K562 (cell line): ENCODE measurements around the gene RNASEH1. TPM values are rescaled to one million over a fixed set of nuclear protein-coding genes. Genes with fewer than 3 reads are reported as not detected.
A peak's percentile ranks its signal among the peaks of the same experiment; 100 is the strongest.

Experiments
- ARID1B ChIP-seq: fragments of 450-650 bp; IDR thresholded peaks from 2 replicates; pipeline ENCODE4 v1.6.1; 2016; ENCODE audit warnings: antibody characterized with exemption, mild to moderate bottlenecking, inconsistent platforms
- BHLHE40 ChIP-seq: IDR thresholded peaks from 2 replicates; pipeline ENCODE4 v1.6.1; 2011; ENCODE audit warnings: low read length, improper control_type of control experiment
- FOSL1 ChIP-seq: fragments of 200-800 bp; sonication (Bioruptor generic); conservative IDR thresholded peaks from 2 replicates; pipeline ENCODE4 v1.6.1; 2016; ENCODE audit warnings: missing genetic modification characterization, missing compliant biosample characterization
- GATAD2A ChIP-seq: fragments of 450-650 bp; IDR thresholded peaks from 2 replicates; pipeline ENCODE4 v1.6.1; 2017
- GTF2A2 ChIP-seq: IDR thresholded peaks from 2 replicates; pipeline ENCODE4 v1.6.1; 2016; ENCODE audit warnings: mild to moderate bottlenecking, missing genetic modification characterization, missing compliant biosample characterization
- MEIS2 ChIP-seq: fragments of 450-650 bp; IDR thresholded peaks from 2 replicates; pipeline ENCODE4 v1.6.1; 2014; ENCODE audit warnings: mild to moderate bottlenecking; ENCODE audit not compliant: partially characterized antibody
- NONO ChIP-seq, 2 experiments: fragments of 200-400 bp in 1 of 2; fragments of 450-650 bp in 1 of 2; formaldehyde crosslinking in 1 of 2; IDR thresholded peaks; 2 replicates each; pipeline ENCODE4 v1.6.1; 2017; ENCODE audit warnings: low read depth in 2 of 2, mild to moderate bottlenecking in 2 of 2, moderate library complexity in 2 of 2, low read length in 1 of 2
- SLC30A9 ChIP-seq: fragments of 250-450 bp; sonication (Bioruptor Pico); IDR thresholded peaks from 2 replicates; pipeline ENCODE4 v1.8.0; 2022; ENCODE audit warnings: mild to moderate bottlenecking, moderate library complexity
- SMARCB1 ChIP-seq: IDR thresholded peaks from 2 replicates; pipeline ENCODE4 v1.6.1; 2011; ENCODE audit warnings: improper control_type of control experiment, low read depth; ENCODE audit not compliant: insufficient read length
- STAT5B ChIP-seq: fragments of 250-450 bp; sonication (Bioruptor Pico); IDR thresholded peaks from 2 replicates; pipeline ENCODE4 v1.8.0; 2021; ENCODE audit warnings: mild to moderate bottlenecking, inconsistent platforms
- TOE1 ChIP-seq, 2 experiments: fragments of 450-650 bp in 1 of 2; sonication (generic) in 1 of 2; formaldehyde crosslinking in 1 of 2; IDR thresholded peaks; 2 replicates each; pipeline versions ENCODE4 v1.7.1 to v1.8.0; 2016 to 2022; ENCODE audit warnings: borderline replicate concordance in 2 of 2, mild to moderate bottlenecking in 2 of 2, antibody characterized with exemption in 1 of 2, inconsistent platforms in 1 of 2, low read depth in 1 of 2, missing genetic modification reagents in 1 of 2, moderate library complexity in 1 of 2
- ZNF134 ChIP-seq: fragments of 250-450 bp; sonication (Bioruptor Pico); conservative IDR thresholded peaks from 2 replicates; pipeline ENCODE4 v1.4.0; 2020
- ZNF384 ChIP-seq: IDR thresholded peaks from 2 replicates; pipeline ENCODE4 v1.6.1; 2012; ENCODE audit warnings: low read depth, low read length, improper control_type of control experiment
- ZNF57 ChIP-seq: fragments of 450-650 bp; formaldehyde crosslinking; IDR thresholded peaks from 2 replicates; pipeline ENCODE4 v1.4.0; 2020; ENCODE audit warnings: mild to moderate bottlenecking, moderate library complexity
- ZNF766 ChIP-seq: fragments of 200-800 bp; sonication (Bioruptor generic); conservative IDR thresholded peaks from 2 replicates; pipeline ENCODE4 v1.6.1; 2016; ENCODE audit warnings: missing genetic modification characterization, missing compliant biosample characterization
- polyA plus RNA-seq, 8 experiments: library from polyadenylated mRNA; depleted of rRNA in 4 of 8; stranded (reverse) in 5 of 8; unstranded in 3 of 8; fragments of >200 nt; fragmentation: Nextera tagmentation in 2 of 8; fragmentation: Illumina TruSeq in 1 of 8; extraction: Ambion mirVana in 2 of 8; extraction: Trizol in 1 of 8; gene quantifications; 2 replicates each; pipeline versions ENCODE4 v1.2.1 to v1.2.3, GENCODE V29; 2011 to 2014; ENCODE audit warnings: inconsistent platforms in 1 of 8, missing spikeins in 1 of 8
- total RNA-seq, 7 experiments: library from RNA; depleted of rRNA in 6 of 7; stranded (reverse); fragments of >200 nt in 6 of 7; fragmentation: Illumina TruSeq in 2 of 7; extraction: Trizol in 2 of 7; gene quantifications; 2 replicates each; pipeline versions ENCODE4 v1.2.1 to v1.2.3, GENCODE V29; 2011 to 2021; ENCODE audit warnings: low replicate concordance in 1 of 7
- TF ChIP-seq, protein P1 (sequence below): fragments of 450-650 bp; conservative IDR thresholded peaks from 2 replicates; pipeline ENCODE4 v1.6.1; 2016; ENCODE audit warnings: missing genetic modification characterization, low read depth, mild to moderate bottlenecking, control low read depth, missing compliant biosample characterization
- TF ChIP-seq, protein P2 (sequence below): fragments of 250-450 bp; sonication (Bioruptor Pico); IDR thresholded peaks from 2 replicates; pipeline ENCODE4 v1.5.0; 2021; ENCODE audit warnings: mild to moderate bottlenecking, moderate library complexity
- TF ChIP-seq, protein P3 (sequence below), 2 experiments: fragments of 450-650 bp in 1 of 2; sonication (generic) in 1 of 2; formaldehyde crosslinking; conservative IDR thresholded peaks; 2 replicates each; pipeline versions ENCODE4 v1.4.0 to v1.8.1; 2020 to 2022; ENCODE audit warnings: mild to moderate bottlenecking in 1 of 2, missing genetic modification reagents in 1 of 2
- TF ChIP-seq, protein P4 (sequence below), 2 experiments: fragments of 450-650 bp in 1 of 2; sonication (generic) in 1 of 2; formaldehyde crosslinking in 1 of 2; IDR thresholded peaks in 1 of 2; conservative IDR thresholded peaks in 1 of 2; 2 replicates each; pipeline versions ENCODE4 v1.6.1 to v1.8.1; 2016 to 2023; ENCODE audit warnings: mild to moderate bottlenecking in 2 of 2, moderate library complexity in 2 of 2, inconsistent platforms in 1 of 2, missing genetic modification reagents in 1 of 2

RNASEH1 gene
- total and polyA plus RNA-seq, 9 of the 15 experiments (the other 6 are each of a cell fraction or from before 2014, with no cell fraction given): 25.7 to 47.5 (median 42.8) TPM

DNA sequence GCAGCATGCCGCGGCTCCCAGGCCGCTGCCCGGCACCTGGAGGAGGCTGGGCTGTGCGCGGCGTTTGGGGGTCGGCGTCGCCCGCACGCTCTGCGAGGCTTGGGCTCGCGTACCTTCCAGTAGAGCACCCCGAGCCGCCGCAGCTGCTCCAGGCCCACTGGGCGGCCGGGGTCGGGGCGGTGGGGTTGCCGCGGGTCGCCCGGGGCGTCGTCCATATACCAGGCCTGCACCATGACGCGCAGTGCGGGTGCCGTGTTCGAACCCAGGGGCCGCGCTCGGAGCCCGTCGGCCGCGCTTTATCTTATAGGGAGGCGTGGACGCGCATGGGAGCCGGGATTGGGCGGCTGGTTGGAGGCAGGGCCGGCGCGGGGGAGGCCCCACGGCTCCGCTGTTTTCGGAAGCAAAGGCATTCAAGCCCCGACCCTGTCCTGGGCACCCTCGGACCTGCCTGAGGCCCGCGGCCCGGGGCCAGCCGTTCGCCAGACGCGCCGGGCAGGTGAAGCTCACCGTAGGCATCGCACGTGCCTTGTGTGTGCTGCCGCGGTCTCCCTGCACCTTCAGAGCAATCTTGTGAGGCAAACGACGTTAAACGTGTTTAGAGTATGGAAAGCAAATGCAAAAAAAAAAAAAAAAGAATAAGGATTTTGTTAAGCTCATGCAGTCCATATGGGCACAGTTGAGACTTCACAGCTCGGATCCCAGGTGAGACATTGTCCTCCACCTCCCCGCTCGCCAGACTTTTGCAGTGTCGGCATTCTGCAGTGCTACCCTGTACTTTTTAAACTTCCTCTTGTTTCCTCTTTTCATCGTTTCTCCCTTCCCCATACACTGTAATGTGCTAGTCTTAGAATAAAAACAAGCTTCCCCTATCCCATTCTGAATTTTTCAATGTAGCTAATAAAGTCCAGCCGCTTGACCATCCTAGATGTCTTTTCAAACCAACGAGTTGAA lies 38.6 kb downstream of the RNASEH1 start, which contains the start of gene ADI1 (continued):
- TF ChIP-seq, protein P1, sequence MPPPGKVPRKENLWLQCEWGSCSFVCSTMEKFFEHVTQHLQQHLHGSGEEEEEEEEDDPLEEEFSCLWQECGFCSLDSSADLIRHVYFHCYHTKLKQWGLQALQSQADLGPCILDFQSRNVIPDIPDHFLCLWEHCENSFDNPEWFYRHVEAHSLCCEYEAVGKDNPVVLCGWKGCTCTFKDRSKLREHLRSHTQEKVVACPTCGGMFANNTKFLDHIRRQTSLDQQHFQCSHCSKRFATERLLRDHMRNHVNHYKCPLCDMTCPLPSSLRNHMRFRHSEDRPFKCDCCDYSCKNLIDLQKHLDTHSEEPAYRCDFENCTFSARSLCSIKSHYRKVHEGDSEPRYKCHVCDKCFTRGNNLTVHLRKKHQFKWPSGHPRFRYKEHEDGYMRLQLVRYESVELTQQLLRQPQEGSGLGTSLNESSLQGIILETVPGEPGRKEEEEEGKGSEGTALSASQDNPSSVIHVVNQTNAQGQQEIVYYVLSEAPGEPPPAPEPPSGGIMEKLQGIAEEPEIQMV (tag): no peak
- 0 out of 2 replicates have a peak, but pooled peaks have one; percentile 44 for TF ChIP-seq GATAD2A
- no peak for TF ChIP-seq SMARCB1
- TF ChIP-seq, protein P2, sequence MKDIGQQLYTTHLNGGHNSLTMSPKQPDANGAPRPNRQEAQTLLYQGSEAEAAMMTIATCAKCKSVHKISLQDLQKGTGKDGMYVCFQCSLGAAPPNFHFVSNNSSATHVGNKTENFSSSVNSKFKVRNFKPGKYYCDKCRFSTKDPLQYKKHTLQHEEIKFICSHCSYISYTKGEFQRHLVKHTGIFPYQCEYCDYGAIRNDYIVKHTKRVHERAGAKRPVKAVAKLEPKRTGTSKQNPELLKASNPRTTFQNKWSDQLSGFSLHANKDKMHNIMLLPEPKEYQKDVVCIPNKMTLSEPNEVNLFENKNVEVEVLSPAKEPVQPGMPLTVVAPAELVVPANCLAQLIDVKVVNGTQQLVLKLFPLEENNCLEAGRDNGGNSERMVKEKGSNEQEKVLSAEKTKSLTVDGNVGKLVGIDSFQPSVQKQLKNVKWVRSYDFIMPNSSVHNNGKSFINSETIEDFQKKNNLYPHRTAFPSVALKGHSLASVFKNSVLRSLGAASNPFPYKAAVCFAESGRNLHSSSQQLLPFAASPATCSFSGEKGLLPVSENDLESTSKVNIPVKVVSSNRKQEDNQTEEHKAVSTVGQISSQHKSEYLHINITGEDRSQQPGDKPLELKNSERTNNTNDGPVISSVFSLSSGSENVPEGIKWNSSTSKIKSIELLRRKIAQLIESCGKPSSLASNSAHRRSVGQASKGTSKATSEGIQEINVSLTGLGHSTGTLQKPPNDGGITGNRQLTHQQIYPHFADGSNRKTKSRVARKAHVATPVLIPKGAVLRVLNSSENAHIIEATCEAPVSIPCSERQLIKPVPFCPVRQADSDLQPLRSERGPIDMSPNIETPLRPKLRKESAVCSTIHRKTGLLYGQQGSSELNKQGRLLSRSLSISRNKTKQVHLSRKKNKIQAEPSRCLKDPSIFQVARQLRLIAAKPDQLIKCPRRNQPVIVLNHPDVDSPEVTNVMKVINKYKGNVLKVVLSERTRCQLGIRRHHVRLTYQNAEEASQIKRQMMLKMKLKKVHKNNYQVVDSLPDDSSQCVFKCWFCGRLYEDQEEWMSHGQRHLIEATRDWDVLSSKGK: no peak
- TF ChIP-seq, protein P3, sequence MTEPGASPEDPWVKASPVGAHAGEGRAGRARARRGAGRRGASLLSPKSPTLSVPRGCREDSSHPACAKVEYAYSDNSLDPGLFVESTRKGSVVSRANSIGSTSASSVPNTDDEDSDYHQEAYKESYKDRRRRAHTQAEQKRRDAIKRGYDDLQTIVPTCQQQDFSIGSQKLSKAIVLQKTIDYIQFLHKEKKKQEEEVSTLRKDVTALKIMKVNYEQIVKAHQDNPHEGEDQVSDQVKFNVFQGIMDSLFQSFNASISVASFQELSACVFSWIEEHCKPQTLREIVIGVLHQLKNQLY (CRISPR knock-in tag; conservative IDR thresholded peaks at IDR 0.05): no peak
- peak; percentile 5 to 95; a peak in 2 of 4 replicates for TF ChIP-seq NONO (IDR thresholded peaks at IDR 0.05; ENCODE audit: low read depth in 2 of 2, low read length in 1 of 2)
- no peak for TF ChIP-seq FOSL1
- TF ChIP-seq, protein P4, sequence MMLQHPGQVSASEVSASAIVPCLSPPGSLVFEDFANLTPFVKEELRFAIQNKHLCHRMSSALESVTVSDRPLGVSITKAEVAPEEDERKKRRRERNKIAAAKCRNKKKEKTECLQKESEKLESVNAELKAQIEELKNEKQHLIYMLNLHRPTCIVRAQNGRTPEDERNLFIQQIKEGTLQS (IDR thresholded peaks at IDR 0.05): no peak
- TF ChIP-seq, protein P4 (CRISPR knock-in tag; conservative IDR thresholded peaks at IDR 0.05): peak; percentile 71; the same call in 1 of the 2 replicates
- TF ChIP-seq TOE1 (IDR thresholded peaks at IDR 0.05; ENCODE audit: borderline replicate concordance): no peak
- no peak for TF ChIP-seq TOE1 (CRISPR knock-in tag; IDR thresholded peaks at IDR 0.05; ENCODE audit: borderline replicate concordance, low read depth)
- no peak for TF ChIP-seq ARID1B
- TF ChIP-seq ZNF384: no peak
- TF ChIP-seq GTF2A2 (tag): peak; percentile 78
- TF ChIP-seq ZNF134 (CRISPR knock-in tag): no peak
- TF ChIP-seq ZNF766 (CRISPR knock-in tag): no peak
- no peak for TF ChIP-seq SLC30A9 (CRISPR knock-in tag)
- TF ChIP-seq MEIS2: no peak
- peak; percentile 28; the same call in 1 of the 2 replicates for TF ChIP-seq ZNF57 (CRISPR knock-in tag)
- no peak for TF ChIP-seq STAT5B
- peak; percentile 83 for TF ChIP-seq BHLHE40
